NCI-H345 treated with DMSO at 0.1 percent for 48 hours (cell line): ENCODE measurements around the gene VWF.
"Not testable (repeated sequence)": the region's sequence is repeated elsewhere in the genome, so short reads cannot be mapped to it uniquely, and the experiment has no call there.

Experiments
- DNase-seq: peaks from one replicate; lab custom pipeline; 2025; ENCODE audit not compliant: unreplicated experiment; lab: John Stamatoyannopoulos, UW

VWF gene

DNA sequence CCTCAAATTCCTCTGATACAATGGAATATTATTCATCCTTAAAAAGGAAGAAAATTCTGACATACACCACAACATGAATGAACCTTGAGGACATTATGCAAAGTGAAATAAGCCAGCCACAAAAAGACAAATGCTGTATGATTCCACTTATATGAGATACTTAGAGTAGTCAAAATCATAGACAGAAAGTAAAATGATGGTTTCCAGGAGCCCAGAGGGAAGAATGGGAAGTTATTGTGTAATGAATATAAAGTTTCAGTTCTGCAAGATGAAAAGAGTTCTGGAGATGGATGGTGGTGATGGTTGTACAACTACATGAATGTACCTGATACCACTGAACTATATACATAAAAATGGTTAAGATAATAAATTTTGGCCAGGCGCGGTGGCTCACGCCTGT is 18.3 kb downstream of the VWF start:
- DNase-seq: no peak

GRCh38 chr12:6104842-6105241 is 19.6 kb downstream of the VWF start:
- DNase-seq: no peak

DNA sequence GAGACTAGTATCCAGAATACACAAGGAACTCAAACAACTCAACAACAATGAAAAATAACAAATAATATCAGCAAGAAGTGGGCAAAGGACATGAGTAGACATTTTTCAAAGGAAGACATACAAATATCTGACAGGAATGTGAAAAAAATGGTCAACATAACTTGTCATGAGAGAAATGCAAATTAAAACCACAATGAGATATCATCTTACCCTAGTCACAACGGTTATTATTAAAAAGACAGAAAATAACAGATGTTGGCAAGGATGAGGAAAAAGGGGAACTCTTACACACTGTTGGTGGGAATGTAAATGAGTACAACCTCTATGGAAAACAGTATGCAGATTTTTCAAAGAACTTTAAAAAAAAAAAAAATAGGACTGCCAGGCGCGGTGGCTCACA is 20.4 kb downstream of the VWF start:
- no peak for DNase-seq

DNA sequence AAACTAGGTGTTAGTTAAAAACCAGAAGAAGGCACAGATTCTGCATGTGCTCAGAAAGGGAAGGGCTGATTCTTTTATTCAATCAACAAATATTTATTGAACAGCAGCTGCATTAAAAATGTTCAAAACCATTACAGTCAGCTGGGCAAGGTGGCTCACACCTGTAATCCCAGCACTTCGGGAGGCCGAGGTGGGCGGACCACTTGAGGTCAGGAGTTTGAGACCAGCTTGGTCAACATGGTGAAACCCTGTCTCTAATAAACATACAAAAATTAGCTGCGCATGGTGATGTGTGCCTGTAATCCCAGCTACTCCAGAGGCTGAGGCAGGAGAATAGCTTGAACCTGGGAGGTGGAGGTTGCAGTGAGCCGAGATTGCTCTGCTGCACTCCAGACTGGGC is 22.4 kb downstream of the VWF start:
- DNase-seq: not testable (repeated sequence)

DNA sequence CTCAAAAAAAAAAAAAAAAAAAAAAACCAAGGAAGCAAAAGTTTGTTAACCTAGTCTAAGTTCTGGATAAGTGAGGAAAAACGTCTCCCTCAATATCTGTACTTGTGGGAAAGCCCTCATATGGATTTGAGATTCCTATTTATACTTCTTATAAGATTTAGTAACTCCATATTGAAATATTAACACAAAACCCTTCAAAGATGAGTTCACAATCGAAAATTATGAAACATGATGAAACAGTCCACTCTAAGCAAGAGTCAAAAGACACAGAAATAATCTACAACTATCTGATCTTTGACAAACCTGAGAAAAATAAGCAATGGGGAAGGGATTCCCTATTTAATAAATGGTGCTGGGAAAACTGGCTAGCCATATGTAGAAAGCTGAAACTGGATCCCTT is 25.2 kb downstream of the VWF start:
- DNase-seq: no peak

DNA sequence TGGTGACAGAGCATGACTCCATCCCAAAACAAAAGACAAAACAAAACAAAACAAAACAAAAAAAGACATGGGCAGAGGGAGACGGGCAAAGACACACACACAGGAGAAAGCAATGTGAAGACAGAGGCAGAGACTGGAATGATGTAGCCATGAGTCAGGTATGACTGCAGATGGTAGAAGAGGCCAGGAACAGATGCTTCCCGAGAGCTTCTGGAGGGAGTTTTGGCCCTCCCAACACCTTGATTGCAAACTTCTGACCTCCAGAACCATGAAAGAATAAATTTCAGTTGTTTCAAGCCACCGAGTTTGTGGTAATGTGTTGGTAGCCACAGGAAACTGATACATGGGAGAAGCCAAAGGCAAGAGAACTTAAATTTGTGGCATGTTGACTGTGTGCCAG is 27.1 kb downstream of the VWF start:
- DNase-seq: no peak

DNA sequence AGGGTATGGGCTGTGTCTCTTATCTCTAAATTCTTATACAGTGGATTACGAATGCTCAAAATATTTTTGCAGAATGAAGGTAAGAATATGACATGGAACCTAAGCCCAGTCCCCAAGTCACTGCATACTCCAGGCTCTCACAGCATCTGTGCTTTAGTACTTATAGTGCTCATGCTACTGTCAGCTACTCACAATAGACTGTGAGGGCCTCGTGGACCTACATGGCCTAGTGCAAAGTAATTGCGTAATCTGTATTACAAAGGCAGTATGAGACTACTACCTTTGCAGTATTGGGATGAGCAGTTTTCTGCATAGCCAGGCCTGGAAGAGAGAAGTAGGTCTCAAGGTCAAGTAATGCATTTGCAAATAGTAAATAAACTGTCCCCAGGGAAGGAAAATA is 27.9 kb downstream of the VWF start:
- no peak for DNase-seq

DNA sequence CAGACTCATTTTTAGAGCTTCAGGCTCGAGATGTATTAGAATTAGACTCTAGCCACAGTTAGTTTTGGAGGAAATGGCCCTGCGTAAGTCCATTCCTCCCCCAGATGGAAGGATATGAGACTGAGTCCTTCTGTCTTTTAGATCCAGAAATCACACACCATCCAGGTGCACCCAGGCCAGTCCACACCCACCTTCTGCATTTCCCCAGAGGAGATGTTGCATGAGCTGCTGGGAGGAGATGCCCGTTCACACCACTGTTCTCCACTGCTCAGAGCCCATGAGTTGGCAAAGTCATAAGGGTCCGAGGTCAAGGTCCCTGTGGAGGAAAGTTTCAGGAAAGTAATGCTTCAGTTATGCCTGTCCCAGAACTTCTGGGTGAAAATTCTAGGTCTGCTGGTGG is 29.2 kb downstream of the VWF start:
- DNase-seq: no peak

DNA sequence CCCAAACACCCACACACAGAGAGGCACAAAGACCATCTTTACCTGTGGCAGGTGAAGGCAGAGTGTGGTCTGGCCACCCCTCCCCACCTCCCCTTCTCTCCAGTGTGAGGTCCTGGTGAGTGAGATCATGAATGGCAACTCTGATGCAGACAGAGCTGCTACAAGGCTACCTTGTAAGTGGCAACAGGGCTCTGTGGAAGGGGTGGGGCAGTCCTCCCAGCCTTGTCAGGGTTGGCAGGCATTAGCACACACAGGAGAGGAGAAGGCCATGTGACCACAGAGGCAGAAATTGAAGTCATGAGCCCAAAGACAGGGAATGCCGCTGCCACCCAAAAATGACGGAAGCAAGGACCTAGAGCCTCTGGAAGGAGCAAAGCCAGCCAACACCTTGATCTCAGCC is 30.7 kb downstream of the VWF start:
- DNase-seq: no peak

DNA sequence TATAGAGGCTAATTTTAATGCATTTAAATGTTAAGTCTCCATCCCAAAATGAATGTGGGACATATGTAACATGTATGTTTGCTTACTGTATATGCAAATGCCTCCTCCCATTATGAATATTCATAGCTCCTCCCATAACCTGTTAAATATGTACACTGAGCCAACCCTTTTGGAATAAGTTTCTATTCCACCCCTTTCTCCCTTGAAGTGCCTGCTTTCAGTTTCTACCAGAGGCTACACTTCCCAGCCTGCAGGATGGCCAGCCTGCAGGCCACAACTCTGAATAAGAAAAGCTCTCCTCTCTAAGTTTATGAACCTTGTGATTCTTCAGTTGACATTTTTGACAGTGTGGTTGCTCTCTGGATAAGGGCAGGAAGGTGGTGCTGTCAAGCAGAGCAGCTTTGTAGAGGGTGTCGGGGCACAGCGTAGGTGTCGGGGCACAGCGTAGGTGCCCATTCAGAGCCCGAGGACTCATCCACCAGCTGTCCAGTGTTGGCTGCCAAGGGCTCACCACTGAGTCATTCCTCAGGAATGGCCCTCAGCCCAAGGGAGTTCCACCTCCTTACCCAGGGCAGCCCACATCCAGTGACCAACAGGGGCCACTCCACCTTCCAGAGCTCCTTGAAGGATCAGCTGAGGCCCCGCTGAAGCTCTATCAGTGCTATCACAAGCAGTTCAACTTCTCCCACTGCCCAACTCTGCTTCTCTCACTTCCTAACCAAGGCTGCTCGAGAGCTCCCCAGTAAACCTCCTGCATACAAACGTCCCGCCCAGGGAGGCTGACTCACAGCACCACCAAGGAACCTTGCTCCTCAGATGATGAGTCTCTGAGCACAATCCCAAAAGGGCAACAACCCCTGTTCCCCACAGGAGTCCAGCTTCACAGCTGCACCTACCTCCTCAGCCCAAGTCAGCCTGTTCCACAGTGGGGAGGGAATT is 31.4 kb downstream of the VWF start:
- DNase-seq: no peak

DNA sequence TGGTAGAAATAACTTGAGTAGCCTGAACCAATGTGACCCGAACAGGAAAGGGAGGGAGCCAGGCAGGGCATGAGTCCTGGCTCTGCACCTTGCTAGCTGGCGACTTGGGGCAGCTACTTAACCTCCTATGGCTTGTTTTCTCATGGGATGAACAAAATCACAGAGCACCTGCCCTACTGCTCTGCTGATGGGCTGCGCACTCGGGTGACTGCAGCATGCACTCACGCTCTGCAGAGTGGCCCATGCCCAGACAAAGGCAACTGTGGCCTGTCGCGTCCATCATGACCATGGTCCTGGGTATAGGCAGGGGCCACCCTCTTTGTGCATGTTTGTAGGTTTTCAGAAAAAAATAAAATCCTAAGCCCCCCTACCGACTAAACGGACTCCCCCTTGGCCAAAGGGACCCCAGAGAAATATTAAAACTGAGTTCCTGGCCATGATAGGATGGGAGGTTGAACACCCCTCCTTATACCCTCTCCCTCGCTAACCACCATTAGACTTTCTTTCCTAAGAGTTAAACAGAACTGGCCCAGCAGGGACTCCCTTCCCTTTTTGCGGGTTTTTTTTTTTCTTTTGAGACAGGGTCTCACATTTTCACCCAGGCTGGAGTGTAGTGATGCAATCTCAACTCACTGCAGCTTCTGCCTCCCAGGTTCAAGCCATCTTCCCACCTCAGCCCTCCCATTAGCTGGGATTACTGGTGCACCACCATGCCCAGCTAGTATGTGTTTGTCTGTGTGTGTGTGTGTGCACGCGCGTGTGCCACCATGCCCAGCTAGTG is 32.5 kb downstream of the VWF start:
- no peak for DNase-seq

DNA sequence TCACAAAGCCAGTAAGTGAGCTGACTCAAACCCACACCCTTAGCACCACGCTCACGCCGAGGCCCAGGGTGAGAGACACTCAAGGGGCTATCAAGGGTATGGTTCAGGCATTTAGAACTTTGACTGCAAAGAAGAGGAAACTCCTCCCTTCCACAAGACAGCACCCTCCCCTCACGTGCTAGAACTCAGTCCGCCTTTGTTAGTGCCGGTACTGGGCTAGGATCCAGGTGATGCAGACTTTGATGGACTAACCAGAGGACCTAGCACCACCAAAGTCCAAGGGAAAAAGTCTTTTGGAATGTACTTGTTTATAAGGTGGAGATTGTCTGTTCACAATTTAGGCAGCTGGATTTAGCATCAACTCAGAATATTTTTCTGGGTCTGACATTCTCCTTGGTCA is 33.7 kb downstream of the VWF start:
- no peak for DNase-seq

GRCh38 chr12:6088921-6089747 is 35.3 kb downstream of the VWF start:
- peak; percentile 86 for DNase-seq

DNA sequence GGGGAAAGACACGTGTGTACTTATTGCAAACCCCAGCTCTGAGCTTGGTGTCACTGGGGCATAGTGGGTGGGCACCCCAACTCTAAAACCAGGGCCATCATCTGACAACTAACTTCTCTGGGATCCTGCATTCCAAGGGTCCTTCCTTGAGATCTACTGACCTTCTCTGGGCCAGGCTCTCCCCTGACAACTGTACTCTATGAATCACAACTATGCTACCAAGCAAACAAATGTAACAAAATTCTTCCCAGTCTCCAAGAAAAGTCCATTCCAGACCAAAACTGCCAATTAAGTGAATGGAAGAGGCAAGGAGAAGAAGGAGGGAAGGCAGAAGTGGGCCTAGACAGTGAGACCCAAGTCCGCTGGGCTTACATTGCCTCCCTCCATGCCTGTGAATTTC is 38.2 kb downstream of the VWF start:
- no peak for DNase-seq

DNA sequence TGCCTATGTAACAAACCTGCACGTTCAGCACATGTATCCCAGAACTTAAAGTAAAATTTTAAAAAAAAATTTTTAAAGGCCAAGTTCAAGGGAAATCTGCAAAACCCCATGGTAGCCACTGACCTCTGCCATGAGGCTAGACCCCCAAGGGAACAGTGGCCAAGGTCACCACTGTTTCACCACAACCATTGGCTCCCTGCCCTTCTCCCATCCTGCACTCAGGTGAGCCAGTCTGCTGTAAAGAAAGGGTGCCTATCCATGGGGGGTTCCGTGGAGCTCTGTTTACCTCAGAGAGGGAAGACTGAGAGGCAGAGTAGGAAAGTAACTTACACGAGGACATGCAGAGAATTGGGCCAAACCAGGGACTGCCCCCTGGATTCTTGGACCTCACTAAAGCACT is 38.6 kb downstream of the VWF start:
- DNase-seq: no peak

GRCh38 chr12:6084969-6085450 is 39.5 kb downstream of the VWF start:
- DNase-seq: no peak

GRCh38 chr12:6084261-6084968 is 40.1 kb downstream of the VWF start:
- no peak for DNase-seq

DNA sequence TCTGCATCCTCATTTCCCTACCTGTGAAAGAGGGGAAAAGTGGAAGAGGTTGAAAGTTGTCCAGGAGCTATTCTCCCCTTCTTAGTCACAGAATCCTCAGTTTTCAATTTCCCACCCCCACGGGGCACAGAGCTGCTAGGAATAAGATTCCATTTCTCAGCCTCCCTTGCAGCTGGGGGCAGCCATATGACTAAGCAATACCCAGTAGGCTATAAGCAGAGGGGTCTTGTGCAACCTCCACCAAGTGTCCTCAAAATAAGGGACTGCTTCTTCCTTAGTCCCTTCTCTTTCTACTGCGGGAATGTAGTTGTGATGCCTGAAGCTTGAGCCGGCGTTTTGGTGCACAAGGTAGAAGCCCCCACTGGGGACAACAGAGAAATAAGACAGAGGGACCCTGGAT is 40.9 kb downstream of the VWF start:
- DNase-seq: no peak

DNA sequence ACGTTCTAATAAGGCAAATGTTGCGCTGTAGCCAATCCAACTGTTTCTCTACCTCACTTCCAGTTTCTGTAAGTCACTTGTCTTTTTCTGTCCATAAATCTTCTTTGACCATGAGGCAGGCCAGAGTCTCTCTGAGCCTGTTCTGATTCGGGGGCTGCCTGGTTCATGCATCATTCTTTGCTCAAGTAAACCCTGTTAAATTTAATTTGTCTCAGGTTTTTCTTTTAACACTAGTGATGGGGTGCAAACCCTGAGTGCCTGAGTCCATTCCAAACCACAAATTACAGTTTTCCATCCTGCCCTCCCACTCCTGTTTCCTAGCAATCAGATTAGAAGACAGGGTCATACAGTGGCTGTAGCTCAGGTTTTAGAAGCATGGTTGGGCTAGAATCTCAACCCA is 41.9 kb downstream of the VWF start:
- no peak for DNase-seq

DNA sequence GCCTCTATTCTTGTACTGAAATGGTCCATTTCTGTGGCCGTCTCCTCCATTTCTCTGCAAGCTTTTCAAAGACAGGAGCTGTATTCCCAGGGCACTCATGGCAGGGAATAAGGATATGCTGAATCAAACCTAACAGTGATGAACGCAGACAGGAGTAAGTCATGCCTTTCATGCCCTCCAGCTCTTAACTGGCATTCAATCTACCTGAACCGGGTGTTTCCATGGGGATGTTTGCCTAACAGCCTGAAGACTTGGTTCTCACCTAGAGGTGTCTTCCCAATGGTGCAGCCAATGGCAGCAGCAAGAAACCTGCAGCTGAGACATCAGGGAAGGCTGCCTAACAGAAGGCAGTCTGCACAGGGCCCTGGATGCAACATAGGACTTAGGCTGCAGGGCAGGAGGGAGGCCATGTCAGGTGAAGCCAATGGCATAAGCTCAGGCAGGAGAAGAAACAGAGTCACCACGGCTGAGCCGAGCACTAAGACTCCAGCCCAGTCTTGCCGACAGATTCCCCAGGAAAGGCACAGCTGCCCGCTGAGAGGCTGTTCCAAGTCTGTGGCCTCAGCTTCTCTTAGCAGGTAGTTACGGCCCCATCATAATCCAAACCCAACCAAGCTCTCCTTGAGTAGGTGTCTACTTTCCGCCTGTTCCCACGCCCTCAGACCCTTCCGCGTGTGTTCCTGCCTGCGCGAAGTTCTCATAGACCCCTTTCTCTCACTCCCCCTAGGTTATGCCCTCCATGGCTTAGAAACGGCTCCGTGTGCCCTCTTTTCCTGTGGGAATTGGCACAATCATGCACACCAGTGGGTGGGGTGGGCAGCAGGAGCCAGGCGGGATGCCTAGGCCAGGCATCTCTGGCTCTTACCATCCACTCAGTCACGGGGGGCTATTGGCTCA is 44.1 kb downstream of the VWF start:
- DNase-seq: no peak
